GM10248 (cell line): ENCODE measurements around the gene POLK.

Source experiments
- CTCF ChIA-PET: fragments of 300-600 bp; sonication (Branson Sonifier 250); formaldehyde crosslinking; extraction: SDS; loops from one replicate; lab custom pipeline; 2021; ENCODE audit warnings: antibody characterized with exemption; lab: Yijun Ruan, JAX
- POLR2A ChIA-PET: fragments of 350-650 bp; sonication (Branson Sonifier 250); formaldehyde crosslinking; extraction: SDS; loops from one replicate; lab custom pipeline; 2020; ENCODE audit warnings: antibody characterized with exemption; lab: Yijun Ruan, JAX
- DNase-seq: peaks from one replicate; pipeline ENCODE4 v3.0.0; 2012; ENCODE audit errors: extremely low spot score
- TF ChIP-seq, protein P1 (sequence below): IDR thresholded peaks from 2 replicates; pipeline ENCODE4 v1.5.1; 2012; ENCODE audit warnings: mild to moderate bottlenecking, low read depth; ENCODE audit errors: extremely low read depth, missing control alignments, control extremely low read depth

POLK gene

DNA sequence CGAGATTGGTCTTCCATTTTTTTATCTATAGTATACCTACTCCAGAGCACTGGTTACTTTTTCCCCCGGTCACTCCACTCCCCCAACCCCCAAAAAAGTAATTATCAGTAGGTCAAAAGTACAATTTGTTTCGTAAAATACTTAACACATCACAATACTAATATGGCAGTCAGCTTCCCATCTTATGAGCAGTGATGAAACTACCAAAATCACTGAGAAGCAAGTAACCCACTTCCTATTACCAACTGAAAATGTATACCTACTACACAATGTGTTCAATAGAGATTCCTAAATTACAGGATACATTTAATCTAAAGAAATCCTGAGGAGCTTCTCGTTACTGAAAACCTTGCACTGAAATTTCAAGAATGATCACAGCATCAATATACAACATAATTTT, 2.1 kb upstream of the POLK start:
- no peak for DNase-seq
- ChIA-PET POLR2A (no interaction called here), CTCF (interaction anchor here (0.8 to 2.6 kb wide), 3 partner anchors 11 to 58 kb away, joined by 3 to 11 read pairs (median 4); no protein-coding TSS in a partner anchor)
- TF ChIP-seq, protein P1, sequence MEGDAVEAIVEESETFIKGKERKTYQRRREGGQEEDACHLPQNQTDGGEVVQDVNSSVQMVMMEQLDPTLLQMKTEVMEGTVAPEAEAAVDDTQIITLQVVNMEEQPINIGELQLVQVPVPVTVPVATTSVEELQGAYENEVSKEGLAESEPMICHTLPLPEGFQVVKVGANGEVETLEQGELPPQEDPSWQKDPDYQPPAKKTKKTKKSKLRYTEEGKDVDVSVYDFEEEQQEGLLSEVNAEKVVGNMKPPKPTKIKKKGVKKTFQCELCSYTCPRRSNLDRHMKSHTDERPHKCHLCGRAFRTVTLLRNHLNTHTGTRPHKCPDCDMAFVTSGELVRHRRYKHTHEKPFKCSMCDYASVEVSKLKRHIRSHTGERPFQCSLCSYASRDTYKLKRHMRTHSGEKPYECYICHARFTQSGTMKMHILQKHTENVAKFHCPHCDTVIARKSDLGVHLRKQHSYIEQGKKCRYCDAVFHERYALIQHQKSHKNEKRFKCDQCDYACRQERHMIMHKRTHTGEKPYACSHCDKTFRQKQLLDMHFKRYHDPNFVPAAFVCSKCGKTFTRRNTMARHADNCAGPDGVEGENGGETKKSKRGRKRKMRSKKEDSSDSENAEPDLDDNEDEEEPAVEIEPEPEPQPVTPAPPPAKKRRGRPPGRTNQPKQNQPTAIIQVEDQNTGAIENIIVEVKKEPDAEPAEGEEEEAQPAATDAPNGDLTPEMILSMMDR = no peak

DNA sequence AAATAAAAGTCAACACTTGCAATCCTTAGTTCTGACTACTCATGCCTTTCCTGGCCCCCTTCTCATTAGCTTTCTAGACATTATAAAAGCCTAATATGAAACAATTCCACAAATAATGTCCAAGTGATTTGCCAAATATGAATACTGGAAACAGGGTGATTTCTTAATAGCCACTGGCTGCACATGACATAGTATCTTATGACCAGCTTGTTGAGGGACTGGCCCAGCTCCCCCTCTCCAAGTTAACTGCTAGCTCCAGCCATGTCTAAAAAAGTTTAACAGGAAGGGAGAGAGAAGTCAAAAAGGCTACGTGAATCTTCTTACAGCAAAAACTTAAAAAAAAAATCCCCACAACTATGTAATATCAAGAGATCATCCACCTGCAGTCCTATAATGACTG, 1.7 kb upstream of the POLK start:
- DNase-seq = no peak
- ChIA-PET CTCF (interaction anchor here (1.2 to 2.6 kb wide), 2 partner anchors 12 to 58 kb away, joined by 4 to 11 read pairs; no protein-coding TSS in a partner anchor), POLR2A (no interaction called here)
- TF ChIP-seq, protein P1 = no peak

DNA sequence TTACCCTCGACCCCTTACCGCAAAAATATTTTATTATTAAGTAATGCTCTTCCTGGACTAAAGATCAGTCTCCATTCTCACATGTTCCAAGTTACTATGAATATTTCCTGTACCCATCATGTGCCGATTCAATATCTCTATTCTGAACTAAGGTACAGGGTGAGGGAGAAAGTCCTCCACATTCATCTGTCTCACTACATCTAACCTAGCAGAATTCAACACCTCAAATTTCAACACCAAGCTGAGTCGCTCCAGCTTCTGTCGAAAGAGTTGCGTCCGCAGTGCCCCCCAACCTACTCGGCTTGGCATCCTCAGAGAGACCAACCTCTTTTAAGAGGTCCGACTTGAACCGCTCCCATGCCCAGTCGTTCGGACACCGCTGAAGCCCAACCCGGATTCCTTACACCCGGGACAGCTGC, 1.3 kb upstream of the POLK start:
- TF ChIP-seq, protein P1 = no peak
- CTCF ChIA-PET = no interaction called here
- DNase-seq = no peak
- POLR2A ChIA-PET = no interaction called here

DNA sequence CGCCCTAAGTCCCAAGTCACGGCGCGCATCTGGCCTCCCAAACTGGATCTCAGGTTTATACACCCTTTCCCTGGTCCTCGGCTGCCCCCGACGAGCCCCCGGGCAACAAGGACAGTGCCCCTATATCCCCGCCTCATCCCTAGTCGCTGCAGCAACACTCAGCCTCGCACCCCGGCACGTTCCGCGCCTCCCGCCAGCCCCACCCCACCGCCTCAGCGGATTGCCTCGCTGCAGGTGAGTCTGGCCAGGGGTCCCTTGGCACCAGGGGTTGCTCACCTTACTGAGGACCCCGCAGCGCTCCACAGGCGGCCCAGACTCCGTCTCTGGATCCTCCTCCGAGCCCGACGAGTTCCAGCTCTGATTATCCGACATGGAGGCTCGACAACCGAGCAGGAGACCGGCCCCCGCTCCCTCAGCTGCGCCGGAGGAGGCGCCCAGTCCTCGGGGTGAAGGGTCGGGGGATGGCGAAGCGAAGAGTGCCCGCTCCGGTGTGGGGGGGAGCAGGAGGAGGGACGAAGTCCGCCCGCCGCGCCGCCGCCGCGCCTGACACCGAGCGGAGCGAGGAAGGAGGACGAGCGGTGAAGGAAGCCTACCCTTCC, 756 bp upstream of the POLK start:
- ChIA-PET POLR2A (no interaction called here), CTCF (no interaction called here)
- peak; percentile 27 for DNase-seq
- TF ChIP-seq, protein P1 = no peak

DNA sequence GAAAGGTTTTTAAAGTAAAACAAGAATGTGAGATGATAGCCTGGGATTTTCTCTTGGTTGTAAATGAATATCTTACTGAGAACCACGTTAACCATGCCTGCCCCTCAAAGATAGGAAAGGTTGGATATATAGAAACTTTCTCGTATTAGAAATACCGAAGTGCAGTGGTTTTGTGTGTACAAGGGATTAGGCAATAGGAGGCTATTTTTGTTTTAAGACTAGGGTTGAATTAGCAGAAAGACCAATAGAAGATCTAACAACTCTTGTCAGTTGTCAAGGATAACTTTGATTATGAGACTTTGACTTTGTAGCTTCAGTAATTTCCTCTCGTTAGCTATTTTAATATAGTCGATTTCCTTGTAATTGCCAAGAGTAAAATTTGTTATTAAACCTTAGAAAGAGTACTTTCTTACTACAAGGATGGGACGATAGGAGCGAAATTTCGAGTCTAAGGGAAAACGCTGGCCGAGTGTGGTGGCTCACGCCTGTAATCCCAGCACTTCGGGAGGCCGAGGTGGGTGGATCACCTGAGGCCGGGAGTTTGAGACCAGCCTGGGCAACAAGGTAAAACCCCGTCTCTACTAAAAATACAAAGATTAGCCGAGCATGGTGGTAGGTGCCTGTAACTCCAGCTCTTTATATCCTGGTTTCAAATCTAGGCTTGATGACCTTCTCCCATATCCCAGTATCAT, 838 bp downstream of the POLK start:
- TF ChIP-seq, protein P1 = no peak
- DNase-seq = no peak
- POLR2A ChIA-PET = no interaction called here
- CTCF ChIA-PET = interaction anchor here (1.5 kb wide), 1 partner anchor 168 kb away, joined by 5 read pairs; no protein-coding TSS in a partner anchor

DNA sequence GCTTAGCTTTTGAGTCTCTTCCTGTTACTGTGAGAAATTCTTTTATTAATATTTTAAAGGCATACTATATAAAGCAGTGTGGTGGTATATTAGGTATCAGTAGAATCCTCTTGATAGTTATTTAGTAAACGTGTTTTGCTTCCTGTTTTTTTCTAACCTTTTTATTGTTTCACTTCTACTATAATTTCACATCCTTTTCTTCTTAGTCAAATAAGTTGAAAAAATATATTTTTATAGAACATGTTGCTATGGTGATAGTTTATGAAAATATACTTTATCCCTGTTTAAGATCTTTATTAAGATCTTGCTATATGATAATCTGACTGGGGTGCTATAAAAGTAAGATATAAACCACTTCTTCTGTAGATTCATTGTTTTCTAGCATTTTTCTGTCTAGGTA, 2.1 kb downstream of the POLK start:
- POLR2A ChIA-PET = no interaction called here
- TF ChIP-seq, protein P1 = no peak
- CTCF ChIA-PET = no interaction called here
- no peak for DNase-seq
